ENCODE results near the gene PCED1B.

Gene PCED1B

DNA sequence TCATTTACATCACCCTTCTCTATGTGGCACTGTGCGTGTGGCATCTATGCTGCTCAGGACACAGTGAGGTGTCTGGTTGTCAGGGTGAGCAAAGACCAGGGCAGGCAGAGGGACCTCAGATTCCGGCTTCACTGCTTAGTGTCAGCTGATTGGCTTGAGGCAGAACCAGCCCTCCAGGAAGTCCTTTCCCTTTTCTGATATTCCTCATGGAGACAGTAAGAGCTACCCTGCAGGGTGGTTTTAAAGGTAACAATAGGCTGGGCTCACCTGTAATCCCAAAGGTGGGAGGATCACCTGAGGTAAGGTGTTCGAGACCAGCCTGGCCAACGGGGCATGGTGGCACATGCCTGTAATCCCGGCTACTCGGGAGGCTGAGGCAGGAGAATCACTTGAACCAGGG lies 129.6 kb downstream of the PCED1B start:
- no peak for DNase-seq (ENCODE audit: extremely low read depth, insufficient read length)
- Histone ChIP-seq H3K4me3 (replicated peaks; ENCODE audit: low read depth, low read length) (no peak overlapping the region), H3K27me3 (replicated peaks; ENCODE audit: control insufficient read depth, insufficient read depth, low read length) (no peaks in the 10 kb centered on the region), H3K36me3 (ENCODE audit: control insufficient read depth, insufficient read depth, low read length) (no peaks in the 10 kb centered on the region; the same call in 1 of the 2 replicates)
- TF ChIP-seq, protein P1, sequence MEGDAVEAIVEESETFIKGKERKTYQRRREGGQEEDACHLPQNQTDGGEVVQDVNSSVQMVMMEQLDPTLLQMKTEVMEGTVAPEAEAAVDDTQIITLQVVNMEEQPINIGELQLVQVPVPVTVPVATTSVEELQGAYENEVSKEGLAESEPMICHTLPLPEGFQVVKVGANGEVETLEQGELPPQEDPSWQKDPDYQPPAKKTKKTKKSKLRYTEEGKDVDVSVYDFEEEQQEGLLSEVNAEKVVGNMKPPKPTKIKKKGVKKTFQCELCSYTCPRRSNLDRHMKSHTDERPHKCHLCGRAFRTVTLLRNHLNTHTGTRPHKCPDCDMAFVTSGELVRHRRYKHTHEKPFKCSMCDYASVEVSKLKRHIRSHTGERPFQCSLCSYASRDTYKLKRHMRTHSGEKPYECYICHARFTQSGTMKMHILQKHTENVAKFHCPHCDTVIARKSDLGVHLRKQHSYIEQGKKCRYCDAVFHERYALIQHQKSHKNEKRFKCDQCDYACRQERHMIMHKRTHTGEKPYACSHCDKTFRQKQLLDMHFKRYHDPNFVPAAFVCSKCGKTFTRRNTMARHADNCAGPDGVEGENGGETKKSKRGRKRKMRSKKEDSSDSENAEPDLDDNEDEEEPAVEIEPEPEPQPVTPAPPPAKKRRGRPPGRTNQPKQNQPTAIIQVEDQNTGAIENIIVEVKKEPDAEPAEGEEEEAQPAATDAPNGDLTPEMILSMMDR (IDR thresholded peaks at IDR 0.05; ENCODE audit: insufficient read depth, low read length, poor library complexity, severe bottlenecking): no peak

DNA sequence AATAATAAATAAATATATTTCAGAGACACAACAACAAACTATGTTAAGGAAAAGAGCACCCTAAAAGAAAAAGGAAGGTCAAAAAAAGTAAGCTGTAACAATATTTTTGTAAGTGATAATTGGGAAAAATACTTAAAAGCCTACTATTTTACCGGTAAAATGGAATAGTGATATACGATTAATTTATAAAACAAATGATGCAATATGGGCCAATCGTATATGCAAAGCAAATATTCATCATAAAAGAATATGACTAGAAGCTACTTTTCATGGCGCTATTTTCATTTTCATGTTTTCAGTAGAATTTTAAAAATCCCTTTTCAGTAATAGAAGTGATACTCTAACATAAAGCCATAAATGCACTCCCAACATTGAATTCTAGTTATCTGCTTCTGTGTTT lies 131.4 kb downstream of the PCED1B start:
- Histone ChIP-seq H3K4me3 (replicated peaks; ENCODE audit: low read depth, low read length) (no peak overlapping the region), H3K27me3 (replicated peaks; ENCODE audit: control insufficient read depth, insufficient read depth, low read length) (no peaks in the 10 kb centered on the region), H3K36me3 (ENCODE audit: control insufficient read depth, insufficient read depth, low read length) (no peaks in the 10 kb centered on the region; the same call in 1 of the 2 replicates)
- TF ChIP-seq, protein P1 (IDR thresholded peaks at IDR 0.05; ENCODE audit: insufficient read depth, low read length, poor library complexity, severe bottlenecking): no peak
- no peak for DNase-seq (ENCODE audit: extremely low read depth, insufficient read length)

DNA sequence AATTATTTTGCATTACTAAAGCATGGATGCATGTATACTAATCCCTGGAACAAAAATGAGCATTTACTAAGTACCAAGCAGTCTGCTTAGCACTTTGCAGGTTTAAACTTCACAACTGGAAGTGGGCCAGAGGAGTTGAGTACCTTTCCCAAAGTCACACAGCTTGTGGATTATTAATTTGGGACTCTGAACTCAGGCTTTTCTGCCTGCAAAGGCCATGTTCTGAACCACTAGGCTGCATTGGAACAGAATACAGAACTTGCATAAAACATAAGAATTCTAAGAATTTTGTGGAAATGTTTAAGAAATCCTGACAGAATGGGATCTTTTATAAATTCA lies 133.2 kb downstream of the PCED1B start:
- TF ChIP-seq, protein P1 (IDR thresholded peaks at IDR 0.05; ENCODE audit: insufficient read depth, low read length, poor library complexity, severe bottlenecking): no peak
- no peaks in the 10 kb centered on the region; the same call in 1 of the 2 replicates for H3K36me3 ChIP-seq (ENCODE audit: control insufficient read depth, insufficient read depth, low read length)
- no peaks in the 10 kb centered on the region for H3K27me3 ChIP-seq (replicated peaks; ENCODE audit: control insufficient read depth, insufficient read depth, low read length)
- no peak overlapping the region for H3K4me3 ChIP-seq (replicated peaks; ENCODE audit: low read depth, low read length)
- DNase-seq (ENCODE audit: extremely low read depth, insufficient read length): no peak

DNA sequence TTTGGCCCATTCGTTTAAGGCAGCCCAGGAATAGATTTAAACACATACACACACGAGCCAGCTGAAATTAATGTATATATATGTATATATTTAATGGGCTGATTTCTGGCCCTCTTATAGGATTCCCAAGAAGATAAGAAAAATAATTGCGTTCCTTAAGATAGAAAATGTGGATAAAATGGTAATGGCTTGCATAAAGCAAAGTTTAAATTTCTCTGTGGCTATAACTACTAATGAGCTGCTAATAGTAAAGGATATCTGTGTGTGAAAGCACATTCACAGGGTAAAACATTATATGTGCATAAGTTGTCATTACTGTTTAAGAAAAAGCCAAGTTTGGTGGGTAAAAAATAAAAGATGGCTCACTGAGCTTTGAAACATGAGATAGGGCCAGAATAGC lies 134.0 kb downstream of the PCED1B start:
- no peak overlapping the region for H3K4me3 ChIP-seq (replicated peaks; ENCODE audit: low read depth, low read length)
- DNase-seq (ENCODE audit: extremely low read depth, insufficient read length): no peak
- TF ChIP-seq, protein P1 (IDR thresholded peaks at IDR 0.05; ENCODE audit: insufficient read depth, low read length, poor library complexity, severe bottlenecking): no peak

DNA sequence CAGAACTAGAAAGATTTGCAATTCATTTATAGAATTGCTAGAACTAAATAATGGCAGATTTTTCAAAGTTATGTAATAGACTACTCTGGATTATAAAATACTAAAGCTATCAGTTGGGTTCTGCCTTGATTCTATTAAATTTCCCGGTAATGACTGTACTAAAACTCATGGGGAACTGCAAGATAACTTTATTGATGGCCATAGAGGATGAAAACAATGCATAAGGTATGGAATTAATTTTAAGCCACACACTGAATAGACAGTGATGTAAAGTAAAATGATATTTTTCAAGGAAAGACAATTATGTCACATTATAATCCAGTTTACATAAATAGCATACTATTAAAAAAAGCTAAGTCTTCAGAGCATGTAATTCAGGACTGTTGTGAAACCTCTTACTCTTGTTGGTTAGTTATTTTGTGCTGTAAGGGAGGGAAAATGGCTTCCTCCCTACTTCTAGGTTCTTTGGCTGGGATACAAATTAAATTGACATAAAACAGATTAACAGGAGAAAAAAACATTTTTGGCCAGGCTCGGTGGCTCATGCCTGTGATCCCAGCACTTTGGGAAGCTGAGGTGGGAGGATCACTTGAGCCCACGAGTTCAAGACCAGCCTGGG lies 134.7 kb downstream of the PCED1B start:
- Histone ChIP-seq H3K4me3 (replicated peaks; ENCODE audit: low read depth, low read length) (no peak overlapping the region), H3K36me3 (ENCODE audit: control insufficient read depth, insufficient read depth, low read length) (no peaks in the 10 kb centered on the region), H3K27me3 (replicated peaks; ENCODE audit: control insufficient read depth, insufficient read depth, low read length) (no peaks in the 10 kb centered on the region)
- TF ChIP-seq, protein P1 (IDR thresholded peaks at IDR 0.05; ENCODE audit: insufficient read depth, low read length, poor library complexity, severe bottlenecking): no peak
- no peak for DNase-seq (ENCODE audit: extremely low read depth, insufficient read length)

More for the DNA sequence above, 134.0 kb downstream of the PCED1B start:
- H3K36me3 ChIP-seq (ENCODE audit: control insufficient read depth, insufficient read depth, low read length): no peaks in the 10 kb centered on the region; the same call in 1 of the 2 replicates
- H3K27me3 ChIP-seq (replicated peaks; ENCODE audit: control insufficient read depth, insufficient read depth, low read length): no peaks in the 10 kb centered on the region

DNA sequence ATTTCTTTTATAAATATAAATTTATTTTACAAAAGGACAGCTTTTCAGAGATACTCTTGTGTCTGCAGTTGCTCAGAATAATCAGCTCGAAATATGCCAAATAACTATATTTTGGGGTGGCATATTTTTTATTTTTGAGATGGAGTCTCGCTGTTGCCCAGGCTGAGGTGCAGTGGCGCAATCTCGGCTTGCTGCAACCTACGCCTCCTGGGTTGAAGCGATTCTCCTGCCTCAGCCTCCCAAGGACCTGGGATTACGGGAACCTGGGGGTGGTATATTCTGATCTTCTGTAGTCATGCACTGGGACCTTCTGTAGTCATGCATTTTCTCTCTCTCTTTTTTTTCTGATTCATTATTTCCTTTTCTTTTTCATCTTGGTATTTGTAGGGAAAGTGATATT lies 135.3 kb downstream of the PCED1B start:
- H3K4me3 ChIP-seq (replicated peaks; ENCODE audit: low read depth, low read length): no peak overlapping the region; the same call in 1 of the 2 replicates
- TF ChIP-seq, protein P1 (IDR thresholded peaks at IDR 0.05; ENCODE audit: insufficient read depth, low read length, poor library complexity, severe bottlenecking): no peak
- no peaks in the 10 kb centered on the region for H3K36me3 ChIP-seq (ENCODE audit: control insufficient read depth, insufficient read depth, low read length)

More for the DNA sequence above, 135.3 kb downstream of the PCED1B start:
- no peaks in the 10 kb centered on the region for H3K27me3 ChIP-seq (replicated peaks; ENCODE audit: control insufficient read depth, insufficient read depth, low read length)
- no peak for DNase-seq (ENCODE audit: extremely low read depth, insufficient read length)

Measured in GM06990 (cell line).